PC-9 (cell line): ENCODE measurements around the gene PRICKLE3. TPM values are rescaled to one million over a fixed set of nuclear protein-coding genes. Genes with fewer than 3 reads are reported as not detected.

Source experiments
- BruUV-seq: library from RNA; stranded (reverse); fragments of 400-500 nt; replicated peaks from 2 replicates; lab custom pipeline; 2021; lab: Mats Ljungman, UMichigan
- CTCF ChIA-PET: fragments of 300-600 bp; sonication (Branson Sonifier 250); formaldehyde crosslinking; loops from one replicate; lab custom pipeline; 2022; ENCODE audit warnings: antibody characterized with exemption; lab: Charles Lee
- POLR2A ChIA-PET: fragments of 300-600 bp; sonication (Branson Sonifier 250); formaldehyde crosslinking; loops from one replicate; lab custom pipeline; 2022; ENCODE audit warnings: antibody characterized with exemption; ENCODE audit not compliant: unreplicated experiment; lab: Charles Lee
- DNase-seq, 2 experiments: peaks; one replicate each; pipeline versions ENCODE4 v3.0.0 to v3.0.0-alpha.2; 2015 to 2022; ENCODE audit warnings: mixed read lengths in 1 of 2
- H2AFZ ChIP-seq: fragments of 200-600 bp; sonication (generic); 2 replicates; pipeline ENCODE4 v1.8.1; 2017; ENCODE audit warnings: antibody characterized with exemption
- H3F3A ChIP-seq: fragments of 200-600 bp; sonication (generic); 2 replicates; pipeline ENCODE4 v1.8.1; 2017; ENCODE audit warnings: antibody characterized with exemption, mild to moderate bottlenecking, low read depth; ENCODE audit not compliant: insufficient read depth
- H3K27ac ChIP-seq: fragments of 200-600 bp; sonication (generic); 2 replicates; pipeline ENCODE4 v1.6.1; 2016; ENCODE audit warnings: mixed run types
- H3K27me3 ChIP-seq: fragments of 200-600 bp; sonication (generic); 2 replicates; pipeline ENCODE4 v1.6.1; 2016; ENCODE audit warnings: low read depth, mixed run types; ENCODE audit not compliant: insufficient read depth
- H3K36me3 ChIP-seq: fragments of 200-600 bp; sonication (generic); 2 replicates; pipeline ENCODE4 v1.6.1; 2016; ENCODE audit warnings: low read depth, mixed run types
- H3K4me1 ChIP-seq: fragments of 200-600 bp; sonication (generic); replicated peaks from 2 replicates; pipeline ENCODE4 v1.6.1; 2016; ENCODE audit warnings: mixed run types; ENCODE audit not compliant: insufficient read depth
- H3K4me2 ChIP-seq: fragments of 200-600 bp; sonication (generic); 2 replicates; pipeline ENCODE4 v1.6.1; 2017; ENCODE audit warnings: mixed run types
- H3K4me3 ChIP-seq: fragments of 200-600 bp; sonication (generic); 2 replicates; pipeline ENCODE4 v1.6.1; 2016; ENCODE audit warnings: mixed run types
- H3K79me2 ChIP-seq: fragments of 200-600 bp; sonication (generic); 2 replicates; pipeline ENCODE4 v1.6.1; 2017; ENCODE audit warnings: low read depth, mixed run types
- H3K9me2 ChIP-seq: fragments of 200-600 bp; sonication (generic); 2 replicates; pipeline ENCODE4 v1.8.1; 2017; ENCODE audit warnings: mild to moderate bottlenecking; ENCODE audit not compliant: insufficient read depth
- H3K9me3 ChIP-seq: fragments of 200-600 bp; sonication (generic); 2 replicates; pipeline ENCODE4 v1.8.1; 2016; ENCODE audit warnings: low read depth; ENCODE audit not compliant: insufficient read depth
- H4K20me1 ChIP-seq: fragments of 200-600 bp; sonication (generic); 2 replicates; pipeline ENCODE4 v1.8.1; 2017; ENCODE audit not compliant: insufficient read depth
- CTCF ChIP-seq: fragments of 200-600 bp; sonication (generic); conservative IDR thresholded peaks from 2 replicates; pipeline ENCODE4 v1.6.1; 2017; ENCODE audit warnings: mixed run types, antibody characterized with exemption, mild to moderate bottlenecking, moderate library complexity
- EZH2 ChIP-seq: fragments of 200-600 bp; sonication (generic); IDR thresholded peaks from 2 replicates; pipeline ENCODE4 v1.8.0; 2017; ENCODE audit warnings: antibody characterized with exemption, low read depth
- intact Hi-C: fragments of 100-400 bp; cut with micrococcal nuclease; formaldehyde crosslinking; loops from one replicate; pipeline ENCODE4 v1.10.0; 2022; ENCODE audit not compliant: unreplicated experiment
- total RNA-seq: library from RNA; stranded (reverse); gene quantifications from 2 replicates; pipeline ENCODE4 v1.2.3, GENCODE V29; 2021

Gene PRICKLE3
- total RNA-seq, 1 experiment from 2014 or later, result 13.5 TPM

DNA sequence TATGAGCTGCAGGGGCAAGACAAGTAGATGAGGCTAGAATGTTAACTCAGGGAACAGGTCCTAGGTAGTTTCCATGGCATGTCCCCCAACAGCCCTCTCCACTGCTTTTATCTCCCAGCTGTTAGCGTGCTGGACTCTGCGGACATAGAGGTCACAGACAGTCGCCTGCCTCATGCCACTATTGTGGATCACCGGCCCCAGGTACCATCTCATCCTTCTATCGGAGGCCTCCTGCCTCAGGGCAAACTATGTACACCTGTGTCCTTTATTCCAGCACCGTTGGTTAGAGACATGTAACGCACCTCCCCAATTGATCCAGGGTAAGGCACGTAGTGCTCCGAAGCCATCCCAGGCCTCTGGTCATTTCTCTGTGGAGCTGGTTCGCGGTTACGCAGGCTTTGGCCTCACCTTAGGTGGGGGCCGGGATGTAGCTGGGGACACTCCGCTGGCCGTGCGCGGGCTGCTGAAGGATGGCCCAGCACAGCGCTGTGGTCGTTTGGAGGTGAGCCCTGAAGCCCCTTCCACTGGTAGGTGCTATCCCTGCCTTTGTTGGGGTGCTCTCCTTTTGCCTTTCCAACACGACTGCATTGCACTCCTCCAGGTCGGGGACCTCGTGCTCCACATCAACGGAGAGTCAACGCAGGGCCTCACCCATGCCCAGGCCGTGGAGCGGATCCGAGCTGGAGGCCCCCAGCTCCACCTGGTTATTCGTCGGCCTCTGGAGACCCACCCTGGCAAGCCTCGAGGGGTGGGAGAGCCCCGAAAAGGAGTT lies 21.4 kb downstream of the PRICKLE3 start:
- Histone ChIP-seq H3K36me3 (no peaks in the 10 kb centered on the region), H4K20me1 (no peaks in the 10 kb centered on the region), H3K9me2 (no peaks in the 10 kb centered on the region), H3K79me2 (no peaks in the 10 kb centered on the region), H3K9me3 (no peaks in the 10 kb centered on the region), H3K27me3 (no peaks in the 10 kb centered on the region), H3K27ac (no peak overlapping the region), H3F3A (no peaks in the 10 kb centered on the region), H2AFZ (no peak overlapping the region), H3K4me2 (no peak overlapping the region), H3K4me3 (no peak overlapping the region), H3K4me1 (no peaks in the 10 kb centered on the region)
- no peak for TF ChIP-seq CTCF
- TF ChIP-seq EZH2, result no peak
- DNase-seq, result no peak
- no TSS peak for BruUV-seq
- intact Hi-C loops, result no loop called here
- CTCF ChIA-PET, result no interaction called here
- POLR2A ChIA-PET, result no interaction called here

DNA sequence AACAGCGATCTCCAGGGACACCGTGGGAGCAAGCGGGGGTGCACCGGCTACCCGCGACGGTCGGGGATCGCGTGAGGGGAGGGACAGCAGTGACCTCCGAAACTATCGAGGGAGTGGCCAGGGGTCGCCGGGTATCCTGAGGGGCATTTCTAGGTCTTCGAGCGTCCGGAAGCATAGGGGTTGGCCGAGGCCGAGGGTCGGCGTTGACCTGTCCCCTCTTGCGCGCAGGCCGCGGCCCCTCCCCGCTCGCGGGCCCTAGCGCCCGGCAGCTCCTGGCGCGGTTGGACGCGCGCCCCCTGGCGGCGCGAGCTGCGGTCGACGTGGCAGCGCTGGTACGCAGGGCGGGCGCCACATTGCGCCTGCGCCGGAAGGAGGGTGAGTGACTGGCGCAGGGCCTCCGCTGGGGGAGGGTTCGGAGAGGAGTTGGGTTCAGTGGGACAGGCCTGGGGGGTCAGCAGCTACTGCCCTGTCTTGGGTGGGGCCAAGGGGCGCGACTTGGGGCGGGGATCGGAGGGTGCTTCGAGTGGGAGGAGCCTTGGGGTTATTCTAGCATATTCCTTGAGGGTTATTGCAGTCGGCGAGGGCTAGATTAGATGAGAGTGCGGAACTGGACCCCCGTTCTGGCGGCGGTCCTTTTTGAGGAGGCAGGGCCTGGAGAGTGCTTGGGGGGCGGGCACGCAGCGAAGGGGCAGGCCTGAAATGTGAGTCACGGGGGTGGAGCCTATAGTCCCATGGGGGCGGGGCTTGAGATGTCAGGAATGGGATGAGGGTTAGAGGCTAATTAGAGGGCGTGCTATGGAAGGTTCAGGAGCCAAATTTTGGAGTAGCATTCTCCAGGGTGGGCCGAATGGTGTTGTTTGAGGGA lies 22.4 kb downstream of the PRICKLE3 start:
- TF ChIP-seq CTCF (0 out of 2 replicates have a peak, but pooled peaks have one; percentile 45), EZH2 (no peak)
- intact Hi-C loops, result no loop called here
- H3K27ac ChIP-seq, result 0 out of 2 replicates have a peak overlapping the region, but pooled peaks have one; percentile 41
- H3K9me3 ChIP-seq, result no peaks in the 10 kb centered on the region
- peak overlapping the region; percentile 54; the same call in 1 of the 2 replicates for H3K4me2 ChIP-seq
- no peaks in the 10 kb centered on the region for H3F3A ChIP-seq
- H3K9me2 ChIP-seq, result no peaks in the 10 kb centered on the region
- BruUV-seq, result no TSS peak
- peak; percentile 42 to 77 for DNase-seq
- ChIA-PET CTCF (no interaction called here), POLR2A (no interaction called here)
- H3K27me3 ChIP-seq, result no peaks in the 10 kb centered on the region
- H3K36me3 ChIP-seq, result no peaks in the 10 kb centered on the region
- peak overlapping the region; percentile 43; the same call in 1 of the 2 replicates for H3K4me3 ChIP-seq
- no peaks in the 10 kb centered on the region for H3K79me2 ChIP-seq
- 0 out of 2 replicates have a peak overlapping the region, but pooled peaks have one; percentile 52 for H2AFZ ChIP-seq
- no peaks in the 10 kb centered on the region for H3K4me1 ChIP-seq
- no peaks in the 10 kb centered on the region for H4K20me1 ChIP-seq

DNA sequence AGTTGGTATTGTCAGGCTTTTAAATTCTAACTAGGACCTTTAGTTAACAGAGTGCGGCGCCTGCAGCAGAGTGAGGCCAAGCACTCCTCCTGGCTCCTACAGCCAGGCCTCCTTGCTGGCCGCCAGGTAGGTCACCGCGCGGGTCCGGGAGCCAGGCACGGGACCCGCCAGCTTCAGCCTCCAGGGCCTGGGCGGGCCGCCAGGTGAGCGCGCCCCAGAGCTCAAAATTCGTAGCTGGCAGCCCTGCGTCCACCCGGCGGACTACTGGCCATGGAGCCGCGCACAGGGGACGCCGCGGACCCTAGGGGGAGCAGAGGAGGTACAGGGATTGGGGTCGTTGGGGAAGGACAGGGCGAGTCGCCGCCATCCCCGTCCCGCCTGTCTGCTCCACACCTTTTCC lies 23.6 kb downstream of the PRICKLE3 start, which contains the start of gene MAGIX:
Gene MAGIX, plus strand, starts transcription at position 139 of the 400 bp plus-strand sequence. Its CDS starts 132 bp downstream, at position 271.
- Histone ChIP-seq H3K4me1 (no peaks in the 10 kb centered on the region), H3F3A (no peaks in the 10 kb centered on the region), H3K36me3 (no peaks in the 10 kb centered on the region), H3K27ac (no peak within 1 kb of the TSS), H3K4me3 (peak within 1 kb of the TSS; percentile 43; the same call in 1 of the 2 replicates), H3K9me3 (no peaks in the 10 kb centered on the region), H2AFZ (no peak within 1 kb of the TSS), H3K4me2 (peak within 1 kb of the TSS; percentile 54; the same call in 1 of the 2 replicates), H3K79me2 (no peaks in the 10 kb centered on the region), H3K9me2 (no peaks in the 10 kb centered on the region), H4K20me1 (no peaks in the 10 kb centered on the region), H3K27me3 (no peaks in the 10 kb centered on the region)
- ChIA-PET POLR2A (interaction anchor here (0.6 kb wide), 1 partner anchor 10 kb away, joined by 5 read pairs; no protein-coding TSS in a partner anchor), CTCF (no interaction called here)
- BruUV-seq, result no TSS peak
- intact Hi-C loops, result no loop called here
- TF ChIP-seq EZH2 (no peak), CTCF (no peak)
- DNase-seq, result no peak
